H9 (cell line): Measurements from ENCODE around the gene DLG1. TPM values are rescaled to one million over a fixed set of nuclear protein-coding genes. Genes with fewer than 3 reads are reported as not detected.

Source experiments
- DNase-seq: peaks from one replicate; pipeline ENCODE4 v3.0.0-alpha.2; 2017
- H2AFZ ChIP-seq: one replicate; pipeline ENCODE4 v1.6.1; 2013; ENCODE audit warnings: mild to moderate bottlenecking, low read length, control low read depth, moderate library complexity
- H2AK5ac ChIP-seq: 2 replicates; pipeline ENCODE4 v1.6.1; 2013; ENCODE audit warnings: low read length, control low read depth, mixed read lengths; ENCODE audit not compliant: insufficient read length
- H2BK120ac ChIP-seq: one replicate; pipeline ENCODE4 v1.6.1; 2013; ENCODE audit warnings: low read depth, mild to moderate bottlenecking, low read length, control low read depth, inconsistent platforms; ENCODE audit not compliant: poor library complexity, severe bottlenecking
- H2BK12ac ChIP-seq: 2 replicates; pipeline ENCODE4 v1.6.1; 2013; ENCODE audit warnings: low read length, control low read depth, mixed read lengths, low read depth; ENCODE audit not compliant: insufficient read length
- H2BK15ac ChIP-seq: 2 replicates; pipeline ENCODE4 v1.6.1; 2013; ENCODE audit warnings: low read depth, low read length, control low read depth
- H2BK20ac ChIP-seq: one replicate; pipeline ENCODE4 v1.6.1; 2013; ENCODE audit warnings: low read depth, mild to moderate bottlenecking, low read length, control low read depth, inconsistent platforms; ENCODE audit not compliant: poor library complexity, severe bottlenecking
- H2BK5ac ChIP-seq: 2 replicates; pipeline ENCODE4 v1.6.1; 2013; ENCODE audit warnings: low read length, control low read depth, mixed read lengths; ENCODE audit not compliant: insufficient read length
- H3K14ac ChIP-seq: 2 replicates; pipeline ENCODE4 v1.6.1; 2013; ENCODE audit warnings: low read length, control low read depth; ENCODE audit not compliant: insufficient read depth
- H3K18ac ChIP-seq: 2 replicates; pipeline ENCODE4 v1.6.1; 2013; ENCODE audit warnings: low read depth, mild to moderate bottlenecking, mixed read lengths, low read length, control low read depth; ENCODE audit not compliant: insufficient read length
- H3K23ac ChIP-seq: 2 replicates; pipeline ENCODE4 v1.6.1; 2013; ENCODE audit warnings: low read length, control low read depth, mixed read lengths, low read depth; ENCODE audit not compliant: insufficient read length
- H3K23me2 ChIP-seq: 2 replicates; pipeline ENCODE4 v1.6.1; 2013; ENCODE audit warnings: low read depth, mild to moderate bottlenecking, mixed read lengths, low read length, control low read depth; ENCODE audit not compliant: insufficient read length, poor library complexity, severe bottlenecking
- H3K27ac ChIP-seq: 2 replicates; pipeline ENCODE4 v1.5.1; 2013; ENCODE audit warnings: low read length, control low read depth, mixed read lengths, low read depth; ENCODE audit not compliant: insufficient read length
- H3K27me3 ChIP-seq: 2 replicates; pipeline ENCODE4 v1.6.1; 2013; ENCODE audit warnings: low read length, control low read depth, inconsistent platforms; ENCODE audit not compliant: insufficient read depth
- H3K4ac ChIP-seq: 2 replicates; pipeline ENCODE4 v1.6.1; 2013; ENCODE audit warnings: low read depth, mild to moderate bottlenecking, control low read depth, inconsistent platforms, low read length, moderate library complexity
- H3K4me1 ChIP-seq: 2 replicates; pipeline ENCODE4 v1.6.1; 2013; ENCODE audit warnings: low read length, control low read depth, inconsistent platforms; ENCODE audit not compliant: insufficient read depth
- H3K4me2 ChIP-seq: 2 replicates; pipeline ENCODE4 v1.6.1; 2013; ENCODE audit warnings: low read length, control low read depth, mixed read lengths; ENCODE audit not compliant: insufficient read length, insufficient read depth
- H3K56ac ChIP-seq: 2 replicates; pipeline ENCODE4 v1.6.1; 2013; ENCODE audit warnings: low read depth, mild to moderate bottlenecking, mixed read lengths, low read length, control low read depth; ENCODE audit not compliant: insufficient read length
- H3K79me1 ChIP-seq: 2 replicates; pipeline ENCODE4 v1.6.1; 2013; ENCODE audit warnings: low read depth, mild to moderate bottlenecking, moderate library complexity, low read length, control low read depth, inconsistent platforms; ENCODE audit not compliant: insufficient read depth, poor library complexity, severe bottlenecking
- H3K79me2 ChIP-seq: 2 replicates; pipeline ENCODE4 v1.6.1; 2013; ENCODE audit warnings: low read length, control low read depth, inconsistent platforms; ENCODE audit not compliant: insufficient read depth
- H3K9ac ChIP-seq: 2 replicates; pipeline ENCODE4 v1.6.1; 2013; ENCODE audit warnings: low read length, control low read depth, mixed read lengths; ENCODE audit not compliant: insufficient read length; ENCODE audit errors: extremely low read depth
- H3K9me3 ChIP-seq: one replicate; pipeline ENCODE4 v1.6.1; 2013; ENCODE audit warnings: low read depth, low read length, inconsistent platforms; ENCODE audit not compliant: control insufficient read depth
- H3T11ph ChIP-seq: one replicate; pipeline ENCODE4 v1.6.1; 2013; ENCODE audit warnings: mild to moderate bottlenecking, low read length, control low read depth, inconsistent platforms
- H4K20me1 ChIP-seq: one replicate; pipeline ENCODE4 v1.6.1; 2013; ENCODE audit not compliant: control insufficient read depth, insufficient read length, insufficient read depth
- H4K5ac ChIP-seq: 2 replicates; pipeline ENCODE4 v1.6.1; 2013; ENCODE audit warnings: low read depth, mild to moderate bottlenecking, mixed read lengths, low read length, control low read depth; ENCODE audit not compliant: insufficient read length
- H4K8ac ChIP-seq: replicated peaks from 2 replicates; pipeline ENCODE4 v1.6.1; 2013; ENCODE audit warnings: low read length, control low read depth, mixed read lengths, low read depth; ENCODE audit not compliant: insufficient read length
- H4K91ac ChIP-seq: 2 replicates; pipeline ENCODE4 v1.6.1; 2013; ENCODE audit warnings: low read depth, mild to moderate bottlenecking, moderate library complexity, mixed read lengths, low read length, control low read depth; ENCODE audit not compliant: insufficient read length
- H3K27ac Mint-ChIP-seq, 3 experiments: 2 replicates in 2 of 3; 3 replicates in 1 of 3; pipeline ENCODE4 v1.8.0; 2020 to 2021; ENCODE audit warnings: mixed read lengths in 3 of 3, mild to moderate bottlenecking in 1 of 3, moderate library complexity in 1 of 3
- H3K27me3 Mint-ChIP-seq: 2 replicates; pipeline ENCODE4 v1.8.0; 2021; ENCODE audit warnings: low read depth, mild to moderate bottlenecking, moderate library complexity, mixed read lengths
- H3K36me3 Mint-ChIP-seq, 3 experiments: 2 replicates in 2 of 3; 3 replicates in 1 of 3; pipeline ENCODE4 v1.8.0; 2020 to 2021; ENCODE audit warnings: low read depth in 3 of 3, mixed read lengths in 3 of 3; ENCODE audit not compliant: insufficient read depth in 1 of 3
- H3K4me1 Mint-ChIP-seq, 2 experiments: 2 replicates each; pipeline ENCODE4 v1.8.0; 2020; ENCODE audit warnings: mixed read lengths in 2 of 2
- H3K4me3 Mint-ChIP-seq, 2 experiments: 2 replicates in 1 of 2; 3 replicates in 1 of 2; pipeline ENCODE4 v1.8.0; 2020 to 2021; ENCODE audit warnings: mild to moderate bottlenecking in 2 of 2, mixed read lengths in 2 of 2, moderate library complexity in 1 of 2
- H3K9me3 Mint-ChIP-seq, 2 experiments: 2 replicates in 1 of 2; 3 replicates in 1 of 2; pipeline ENCODE4 v1.8.0; 2020; ENCODE audit warnings: mild to moderate bottlenecking in 2 of 2, mixed read lengths in 2 of 2, moderate library complexity in 1 of 2
- CTCF ChIP-seq: fragments of 200-600 bp; sonication (generic); conservative IDR thresholded peaks from 3 replicates; pipeline ENCODE4 v1.8.0; 2021; ENCODE audit warnings: antibody characterized with exemption, mild to moderate bottlenecking
- WGBS: extraction: QIAGEN DNeasy Blood & Tissue Kit; methylation state at CpG from one replicate; pipeline ENCODE4 v1.1.7; 2013; ENCODE audit warnings: missing lambda C conversion rate, low lambda C conversion rate, mixed read lengths; ENCODE audit not compliant: insufficient read length; ENCODE audit errors: extremely low coverage; 5-methylcytosine and 5-hydroxymethylcytosine counted together
- total RNA-seq: library from RNA; stranded (reverse); gene quantifications from 2 replicates; pipeline ENCODE4 v1.2.1, GENCODE V29; 2021

DLG1 gene
- total RNA-seq, 1 experiment from 2014 or later: 84.1 TPM

- Histone ChIP-seq H3K27me3 (no peaks in the 10 kb centered on the region), H3K79me1 (no peaks in the 10 kb centered on the region), H3K9me3 (no peaks in the 10 kb centered on the region), H2BK20ac (no peak overlapping the region), H3K23me2 (no peaks in the 10 kb centered on the region), H3K4ac (no peak overlapping the region), H3K9ac (no peak overlapping the region), H3K56ac (no peak overlapping the region), H4K5ac (no peak overlapping the region), H3K18ac (no peak overlapping the region), H4K8ac (no peak overlapping the region), H2BK5ac (no peak overlapping the region), H2AFZ (no peak overlapping the region), H3K23ac (no peak overlapping the region), H3K27ac (no peak overlapping the region), H3K14ac (no peak overlapping the region), H3K4me1 (no peaks in the 10 kb centered on the region), H3T11ph (no peak overlapping the region), H4K20me1 (no peaks in the 10 kb centered on the region), H3K79me2 (no peaks in the 10 kb centered on the region), H2BK12ac (no peak overlapping the region), H3K4me2 (no peak overlapping the region), H2BK15ac (no peak overlapping the region), H2BK120ac (no peak overlapping the region), H4K91ac (no peak overlapping the region), H2AK5ac (no peak overlapping the region)
- DNase-seq: no peak
- WGBS: no CpG with 5 or more reads among the region's 1 CpG
- Mint-ChIP-seq H3K36me3 (peaks cover 7 to 41% (median 34%) of the 10 kb centered on the region in 3 experiments; a peak in 6 of 7 replicates), H3K4me1 (no peaks in the 10 kb centered on the region), H3K9me3 (no peaks in the 10 kb centered on the region), H3K27ac (no peak overlapping the region), H3K4me3 (no peak overlapping the region), H3K27me3 (no peaks in the 10 kb centered on the region)
- TF ChIP-seq CTCF: no peak
These were observed 233.6 kb downstream of the DLG1 start for GRCh38 chr3:197064771-197065170.
